Gastrocnemius medialis (tissue), 4 donors: Measurements from ENCODE around the gene ARHGAP22. TPM values are rescaled to one million over a fixed set of nuclear protein-coding genes. Genes with fewer than 3 reads are reported as not detected.

Experiments used
- ATAC-seq, 2 donors: fragments of 150-250 bp; one replicate each; pipeline ENCODE4 v1.9.1; 2016
- DNase-seq, 2 donors: peaks; one replicate each; pipeline ENCODE4 v3.0.0-alpha.2; 2019
- H3K27ac ChIP-seq, 4 donors: fragments of 200-600 bp; sonication (generic); 1 replicate in 1 of 4; 2 replicates in 3 of 4; pipeline ENCODE4 v1.5.1; 2016 to 2018; ENCODE audit warnings: mild to moderate bottlenecking in 2 of 4, moderate library complexity in 1 of 4
- H3K27me3 ChIP-seq, 3 donors: fragments of 200-600 bp; sonication (generic) in 2 of 3; 1 replicate in 1 of 3; 2 replicates in 2 of 3; pipeline versions ENCODE4 v1.5.1 to v1.6.0; 2016 to 2019; ENCODE audit warnings: mild to moderate bottlenecking in 1 of 3, moderate library complexity in 1 of 3
- H3K36me3 ChIP-seq, 2 donors: fragments of 200-600 bp; sonication (generic) in 1 of 2; one replicate each; pipeline ENCODE4 v1.5.1; 2017 to 2018
- H3K4me1 ChIP-seq, 2 donors: fragments of 200-600 bp; sonication (generic) in 1 of 2; one replicate each; pipeline ENCODE4 v1.5.1; 2016 to 2017; ENCODE audit warnings: mild to moderate bottlenecking in 2 of 2
- H3K4me3 ChIP-seq, 4 donors: fragments of 200-600 bp; sonication (generic) in 3 of 4; 1 replicate in 1 of 4; 2 replicates in 3 of 4; pipeline ENCODE4 v1.5.1; 2016 to 2019; ENCODE audit warnings: mild to moderate bottlenecking in 2 of 4
- H3K9me3 ChIP-seq, 3 donors: fragments of 200-600 bp; sonication (generic) in 2 of 3; 1 replicate in 1 of 3; 2 replicates in 2 of 3; pipeline ENCODE4 v1.5.1; 2016 to 2019
- POLR2A ChIP-seq, 2 donors: fragments of 450-650 bp; IDR thresholded peaks; one replicate each; pipeline ENCODE4 v1.6.1; 2017; ENCODE audit warnings: antibody characterized with exemption in 2 of 2, mild to moderate bottlenecking in 2 of 2, moderate library complexity in 2 of 2
- in situ Hi-C, 4 donors: fragments of 200-750 bp; cut with MboI; loops; one replicate each; pipeline versions ENCODE4 v1.15.0 to v1.8.0; 2017; ENCODE audit warnings: low sequenced_read_pairs in 4 of 4
- intact Hi-C: fragments of 100-400 bp; cut with DNase I; formaldehyde crosslinking; loops from one replicate; pipeline ENCODE4 v1.15.1; 2023; ENCODE audit warnings: low total_unique reads
- total RNA-seq, 4 donors: library from RNA; depleted of rRNA; stranded (reverse); fragments of >200 nt; gene quantifications; one replicate each; pipeline versions ENCODE4 v1.1.0 to v1.2.3, GENCODE V29; 2016
- TF ChIP-seq, protein P1 (sequence below), 5 experiments: fragments of 450-650 bp in 3 of 5; fragments of 200-600 bp in 2 of 5; sonication (generic) in 2 of 5; IDR thresholded peaks in 4 of 5; conservative IDR thresholded peaks in 1 of 5; 1 replicate in 4 of 5; 2 replicates in 1 of 5; pipeline ENCODE4 v1.5.1; 2016 to 2019; ENCODE audit warnings: antibody characterized with exemption in 5 of 5, mild to moderate bottlenecking in 3 of 5, moderate library complexity in 3 of 5

The ARHGAP22 gene
- total RNA-seq, 4 donors from 2014 or later, result 0.69 to 0.92 (median 0.72) TPM; not detected in 1

GRCh38 chr10:48514255-48514654, 90.6 kb downstream of the ARHGAP22 start:
- no peaks in the 10 kb centered on the region for H3K9me3 ChIP-seq
- H3K27ac ChIP-seq, result no peak overlapping the region
- DNase-seq, result no peak
- TF ChIP-seq, protein P1, sequence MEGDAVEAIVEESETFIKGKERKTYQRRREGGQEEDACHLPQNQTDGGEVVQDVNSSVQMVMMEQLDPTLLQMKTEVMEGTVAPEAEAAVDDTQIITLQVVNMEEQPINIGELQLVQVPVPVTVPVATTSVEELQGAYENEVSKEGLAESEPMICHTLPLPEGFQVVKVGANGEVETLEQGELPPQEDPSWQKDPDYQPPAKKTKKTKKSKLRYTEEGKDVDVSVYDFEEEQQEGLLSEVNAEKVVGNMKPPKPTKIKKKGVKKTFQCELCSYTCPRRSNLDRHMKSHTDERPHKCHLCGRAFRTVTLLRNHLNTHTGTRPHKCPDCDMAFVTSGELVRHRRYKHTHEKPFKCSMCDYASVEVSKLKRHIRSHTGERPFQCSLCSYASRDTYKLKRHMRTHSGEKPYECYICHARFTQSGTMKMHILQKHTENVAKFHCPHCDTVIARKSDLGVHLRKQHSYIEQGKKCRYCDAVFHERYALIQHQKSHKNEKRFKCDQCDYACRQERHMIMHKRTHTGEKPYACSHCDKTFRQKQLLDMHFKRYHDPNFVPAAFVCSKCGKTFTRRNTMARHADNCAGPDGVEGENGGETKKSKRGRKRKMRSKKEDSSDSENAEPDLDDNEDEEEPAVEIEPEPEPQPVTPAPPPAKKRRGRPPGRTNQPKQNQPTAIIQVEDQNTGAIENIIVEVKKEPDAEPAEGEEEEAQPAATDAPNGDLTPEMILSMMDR (IDR thresholded peaks at IDR 0.05 in 4 of 5, conservative IDR thresholded peaks at IDR 0.05 in 1 of 5), result no peak
- no peak for TF ChIP-seq POLR2A (IDR thresholded peaks at IDR 0.05)
- intact Hi-C loops (no loop called here), in situ Hi-C loops (no loop called here)
- ATAC-seq, result no peak
- no peaks in the 10 kb centered on the region for H3K36me3 ChIP-seq
- no peaks in the 10 kb centered on the region for H3K4me1 ChIP-seq
- H3K27me3 ChIP-seq, result peaks cover 0 to 5% (median 0%) of the 10 kb centered on the region in 3 donors
- no peak overlapping the region for H3K4me3 ChIP-seq

DNA sequence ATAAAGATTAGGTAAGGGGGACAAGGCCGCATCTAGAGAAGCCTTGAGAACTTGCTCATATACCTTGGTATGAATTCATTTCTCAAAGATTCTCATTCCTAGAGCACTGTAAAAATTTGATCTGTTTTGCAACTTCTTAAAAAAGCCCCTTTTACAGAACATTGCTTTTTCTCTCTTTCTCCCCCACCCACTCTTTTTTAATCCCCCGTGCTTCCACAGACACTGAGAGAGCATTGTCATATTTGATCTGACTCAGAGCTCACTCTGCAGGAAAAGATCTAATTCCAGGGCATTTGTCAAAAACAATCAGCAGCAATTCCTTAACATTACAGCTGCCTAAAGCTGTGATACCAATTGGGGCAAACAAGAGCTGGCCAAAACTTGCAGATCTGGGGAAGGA, 92.0 kb downstream of the ARHGAP22 start:
- Histone ChIP-seq H3K9me3 (no peaks in the 10 kb centered on the region), H3K4me3 (no peak overlapping the region), H3K36me3 (no peaks in the 10 kb centered on the region), H3K27me3 (peaks cover 0 to 5% (median 0%) of the 10 kb centered on the region in 3 donors), H3K27ac (no peak overlapping the region), H3K4me1 (no peaks in the 10 kb centered on the region)
- TF ChIP-seq, protein P1 (IDR thresholded peaks at IDR 0.05 in 4 of 5, conservative IDR thresholded peaks at IDR 0.05 in 1 of 5), result no peak
- no peak for TF ChIP-seq POLR2A (IDR thresholded peaks at IDR 0.05)
- intact Hi-C loops, result no loop called here
- DNase-seq (no peak), ATAC-seq (no peak)
- in situ Hi-C loops, result no loop called here

DNA sequence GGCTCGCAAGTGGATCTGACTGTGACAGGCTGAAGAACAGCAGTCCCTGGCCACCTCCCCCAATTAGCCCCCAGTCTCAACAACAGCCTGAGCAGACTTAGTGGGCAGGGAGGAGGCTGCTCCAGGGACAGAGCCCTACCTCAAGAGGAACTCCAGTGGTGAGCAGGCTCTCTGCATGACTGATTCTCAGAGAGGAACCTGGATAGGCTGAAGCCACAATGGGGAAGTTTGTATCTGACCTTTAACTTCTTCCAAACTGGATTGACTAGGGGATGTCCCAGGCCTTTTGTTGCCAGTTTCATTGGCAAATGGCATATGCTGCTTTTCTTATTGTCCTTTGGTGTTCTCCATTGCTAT, 93.0 kb downstream of the ARHGAP22 start:
- DNase-seq (no peak), ATAC-seq (no peak)
- H3K4me3 ChIP-seq, result no peak overlapping the region
- in situ Hi-C loops, result no loop called here
- H3K9me3 ChIP-seq, result no peaks in the 10 kb centered on the region
- H3K27ac ChIP-seq, result no peak overlapping the region
- TF ChIP-seq, protein P1 (IDR thresholded peaks at IDR 0.05 in 4 of 5, conservative IDR thresholded peaks at IDR 0.05 in 1 of 5), result no peak
- TF ChIP-seq POLR2A (IDR thresholded peaks at IDR 0.05), result no peak
- H3K27me3 ChIP-seq, result peaks cover 0 to 5% (median 0%) of the 10 kb centered on the region in 3 donors
- intact Hi-C loops, result no loop called here
- H3K36me3 ChIP-seq, result no peaks in the 10 kb centered on the region
- H3K4me1 ChIP-seq, result no peaks in the 10 kb centered on the region

DNA sequence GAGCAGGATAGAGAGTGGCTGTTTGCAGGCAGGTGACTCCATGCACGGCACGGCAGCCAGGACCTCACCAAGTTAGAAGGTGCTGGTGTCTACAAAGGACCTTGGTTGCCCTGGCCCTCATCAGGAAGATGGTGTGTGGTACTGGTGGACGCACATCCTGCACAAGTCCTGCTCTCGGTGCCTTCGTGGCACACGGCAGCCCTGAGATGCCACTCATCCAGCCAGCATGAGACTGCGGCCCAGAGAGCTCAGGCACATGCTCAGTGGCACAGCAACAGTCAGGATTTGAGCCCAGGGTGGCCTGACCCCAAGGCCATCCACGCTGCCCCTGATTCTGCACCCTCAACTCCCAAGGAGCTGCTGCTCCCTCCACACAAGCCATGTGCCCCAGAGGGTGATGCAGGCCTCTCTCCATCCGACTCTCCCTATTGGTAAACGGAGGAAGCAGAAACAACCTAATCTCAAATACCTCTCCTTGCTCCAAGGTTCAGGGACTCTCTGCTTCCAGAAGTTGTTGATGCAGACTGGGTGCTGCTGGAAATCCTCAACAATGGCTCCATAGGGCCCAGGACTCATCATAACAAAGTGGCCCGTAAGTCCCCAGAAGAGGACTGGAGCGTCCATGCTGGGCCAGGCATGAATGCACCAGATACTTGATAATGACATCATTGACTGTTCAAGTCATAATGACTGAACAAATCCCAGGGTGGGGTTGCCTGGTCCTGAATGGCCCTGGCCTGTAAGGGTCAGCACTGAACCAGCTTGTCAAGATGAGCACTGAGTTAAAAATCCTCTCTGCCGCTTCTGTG, 93.6 kb downstream of the ARHGAP22 start:
- DNase-seq, result no peak
- H3K9me3 ChIP-seq, result no peaks in the 10 kb centered on the region
- no peak for TF ChIP-seq POLR2A (IDR thresholded peaks at IDR 0.05)
- TF ChIP-seq, protein P1 (IDR thresholded peaks at IDR 0.05 in 4 of 5, conservative IDR thresholded peaks at IDR 0.05 in 1 of 5), result no peak
- peaks cover 0 to 5% (median 0%) of the 10 kb centered on the region in 3 donors for H3K27me3 ChIP-seq
- no peak overlapping the region for H3K4me3 ChIP-seq
- H3K4me1 ChIP-seq, result no peaks in the 10 kb centered on the region
- H3K36me3 ChIP-seq, result no peaks in the 10 kb centered on the region
- in situ Hi-C loops (no loop called here), intact Hi-C loops (no loop called here)
- ATAC-seq, result no peak
- no peak overlapping the region for H3K27ac ChIP-seq
